GM21786 (cell line): Measurements from ENCODE around the gene SOBP.
"Not testable (repeated sequence)": the region's sequence is repeated elsewhere in the genome, so short reads cannot be mapped to it uniquely, and the experiment has no call there.

Experiments used
- ATAC-seq: cut with Tn5 transposase; IDR thresholded peaks from one replicate; pipeline ENCODE4 v1.9.1; 2021; ENCODE audit not compliant: unreplicated experiment

SOBP gene

GRCh38 chr6:107547451-107547840 is 57.5 kb downstream of the SOBP start:
- ATAC-seq = no peak

DNA sequence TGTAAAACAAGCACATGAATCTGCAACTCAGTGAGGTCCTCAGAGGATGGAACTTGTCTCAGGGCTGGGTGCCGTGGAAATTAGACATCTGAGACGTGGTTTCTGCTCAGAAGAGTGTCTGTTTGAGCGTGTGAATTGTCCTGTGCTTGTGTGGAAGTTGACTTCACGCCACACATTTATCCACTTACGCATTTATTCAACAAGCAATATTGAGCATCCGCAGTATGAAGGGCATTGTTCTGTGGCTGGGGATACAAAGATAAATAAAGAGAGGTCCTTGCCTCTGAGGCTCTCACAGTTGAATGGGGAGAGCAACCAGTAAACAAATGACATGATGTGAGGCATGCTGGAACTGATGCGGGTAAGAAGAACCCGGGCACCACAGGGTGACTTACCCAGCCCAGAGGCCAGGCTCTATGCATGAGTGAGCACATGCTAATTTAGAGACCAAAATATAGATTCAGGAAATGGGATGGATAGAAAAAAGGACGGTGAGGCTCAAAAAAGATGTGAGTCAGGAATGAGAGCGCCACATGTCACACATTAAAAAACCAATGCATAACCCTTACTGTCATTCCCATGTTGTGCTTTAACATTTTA is 60.4 kb downstream of the SOBP start:
- no peak for ATAC-seq

DNA sequence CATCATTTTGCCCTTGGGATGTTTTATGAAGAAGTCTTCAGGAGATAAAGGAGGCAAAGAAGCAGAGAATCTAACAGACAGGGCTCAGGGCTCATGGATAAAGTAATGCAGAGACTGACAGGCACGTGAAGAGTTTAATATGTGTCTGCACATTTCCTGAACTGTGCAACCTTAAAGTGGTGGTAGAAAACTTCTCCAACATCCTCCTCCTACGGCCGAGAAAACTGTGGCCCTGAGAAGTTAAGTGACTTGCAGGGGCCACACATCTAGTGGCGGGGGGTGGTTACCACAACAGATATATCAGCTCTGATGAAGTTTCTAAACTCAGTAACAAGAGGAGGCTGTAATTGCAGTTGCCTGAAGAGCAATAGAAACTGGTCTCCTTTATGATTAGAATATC is 61.0 kb downstream of the SOBP start:
- no peak for ATAC-seq

GRCh38 chr6:107553121-107553520 is 63.2 kb downstream of the SOBP start:
- ATAC-seq = not testable (repeated sequence)

DNA sequence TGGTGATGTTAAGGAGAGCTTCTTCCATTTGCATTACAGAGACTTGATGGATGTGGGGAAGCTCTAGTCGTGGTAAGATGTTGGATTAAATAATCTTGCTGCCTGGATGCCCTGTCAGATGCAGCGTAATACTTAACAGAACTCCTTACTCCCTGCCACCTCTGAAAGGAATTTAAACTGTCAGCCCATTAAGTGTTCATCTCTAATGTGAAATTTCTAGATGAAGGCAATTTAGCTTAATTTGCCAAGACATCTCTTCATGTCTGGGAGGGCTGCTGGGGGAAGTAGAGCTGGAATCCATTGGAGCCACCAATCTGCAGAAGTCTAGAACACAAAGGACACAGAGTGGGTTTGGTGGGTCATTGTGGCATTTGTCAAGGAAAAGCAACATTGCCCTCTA is 64.4 kb downstream of the SOBP start:
- ATAC-seq = no peak

DNA sequence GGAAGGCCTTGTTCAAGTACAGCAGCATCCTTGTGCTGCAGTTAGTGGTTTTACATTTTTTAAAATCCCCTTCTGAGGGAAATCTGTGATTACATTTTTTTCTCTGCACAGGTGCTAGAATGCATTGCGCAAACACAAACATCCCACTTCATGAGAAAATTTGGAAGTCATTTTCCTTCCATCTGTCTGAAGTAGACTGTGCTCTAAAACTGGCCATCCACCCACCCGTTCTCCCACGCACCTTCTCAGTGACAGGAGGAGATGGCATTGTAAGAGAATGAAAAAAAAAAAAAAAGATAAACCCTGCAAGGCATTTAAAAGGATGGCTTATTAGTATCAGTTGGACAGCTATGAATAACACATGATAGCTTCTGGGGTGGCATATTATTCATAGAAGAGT is 65.0 kb downstream of the SOBP start:
- ATAC-seq = no peak

DNA sequence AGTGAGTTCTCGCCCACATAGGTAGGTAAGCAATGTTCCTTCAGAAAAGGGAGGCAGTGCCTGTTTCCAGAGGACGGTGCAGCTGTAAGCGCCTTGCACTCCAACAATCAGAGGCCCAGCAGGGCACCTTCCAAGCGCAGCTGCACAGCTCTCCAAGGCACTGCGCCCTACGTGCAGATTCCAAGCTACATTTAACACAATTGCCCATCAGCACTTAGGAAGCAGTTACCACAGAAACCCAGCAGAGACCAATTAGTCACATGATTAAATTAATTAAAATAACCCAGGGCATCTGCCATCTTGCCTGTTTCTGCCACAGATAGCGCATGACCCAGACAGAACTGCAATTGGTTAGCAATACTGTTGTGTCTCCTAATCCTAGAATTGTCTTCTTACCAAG is 65.5 kb downstream of the SOBP start:
- no peak for ATAC-seq

GRCh38 chr6:107556082-107556481 is 66.2 kb downstream of the SOBP start:
- ATAC-seq = no peak

- no peak for ATAC-seq
Observed at GRCh38 chr6:107557698-107558097, 67.8 kb downstream of the SOBP start.

DNA sequence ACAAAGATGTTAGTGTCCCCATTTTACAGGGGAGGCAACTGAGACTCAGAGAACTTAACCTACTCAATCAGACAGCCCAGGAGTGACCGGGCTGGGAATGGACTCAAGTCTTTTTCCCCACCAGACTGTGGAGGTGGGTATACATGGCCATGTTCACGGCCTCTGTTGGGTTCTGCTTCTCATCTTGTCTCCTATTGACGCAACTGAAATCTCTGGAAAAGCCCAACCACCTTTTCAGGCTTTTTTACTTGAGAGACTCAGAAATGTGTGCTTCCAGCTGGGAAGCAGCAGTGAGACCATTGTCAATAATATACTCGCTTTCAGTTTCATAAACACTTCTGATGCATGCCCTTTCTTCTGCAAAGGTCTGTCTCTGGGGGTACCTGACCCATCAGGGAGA is 70.7 kb downstream of the SOBP start:
- ATAC-seq = no peak

DNA sequence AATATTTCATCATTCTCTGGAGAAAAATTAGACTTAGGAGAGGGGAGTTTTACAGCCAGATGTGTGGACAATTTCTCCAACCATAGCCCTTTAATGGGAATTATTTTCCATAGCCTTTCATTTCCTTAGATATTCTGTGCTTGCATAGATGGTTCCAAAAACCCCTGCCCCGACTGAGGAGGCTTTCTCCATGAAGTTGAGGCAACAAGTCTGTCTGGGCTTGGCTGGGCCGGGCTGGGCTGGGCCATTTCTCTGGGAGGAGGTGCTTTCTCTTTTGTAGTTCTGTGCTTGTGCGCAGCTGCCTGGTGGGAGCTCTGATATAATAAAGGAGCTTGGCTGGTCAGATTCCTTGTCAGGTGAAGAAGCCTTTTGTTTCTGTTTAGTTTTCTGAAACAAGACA is 71.4 kb downstream of the SOBP start:
- ATAC-seq = no peak

DNA sequence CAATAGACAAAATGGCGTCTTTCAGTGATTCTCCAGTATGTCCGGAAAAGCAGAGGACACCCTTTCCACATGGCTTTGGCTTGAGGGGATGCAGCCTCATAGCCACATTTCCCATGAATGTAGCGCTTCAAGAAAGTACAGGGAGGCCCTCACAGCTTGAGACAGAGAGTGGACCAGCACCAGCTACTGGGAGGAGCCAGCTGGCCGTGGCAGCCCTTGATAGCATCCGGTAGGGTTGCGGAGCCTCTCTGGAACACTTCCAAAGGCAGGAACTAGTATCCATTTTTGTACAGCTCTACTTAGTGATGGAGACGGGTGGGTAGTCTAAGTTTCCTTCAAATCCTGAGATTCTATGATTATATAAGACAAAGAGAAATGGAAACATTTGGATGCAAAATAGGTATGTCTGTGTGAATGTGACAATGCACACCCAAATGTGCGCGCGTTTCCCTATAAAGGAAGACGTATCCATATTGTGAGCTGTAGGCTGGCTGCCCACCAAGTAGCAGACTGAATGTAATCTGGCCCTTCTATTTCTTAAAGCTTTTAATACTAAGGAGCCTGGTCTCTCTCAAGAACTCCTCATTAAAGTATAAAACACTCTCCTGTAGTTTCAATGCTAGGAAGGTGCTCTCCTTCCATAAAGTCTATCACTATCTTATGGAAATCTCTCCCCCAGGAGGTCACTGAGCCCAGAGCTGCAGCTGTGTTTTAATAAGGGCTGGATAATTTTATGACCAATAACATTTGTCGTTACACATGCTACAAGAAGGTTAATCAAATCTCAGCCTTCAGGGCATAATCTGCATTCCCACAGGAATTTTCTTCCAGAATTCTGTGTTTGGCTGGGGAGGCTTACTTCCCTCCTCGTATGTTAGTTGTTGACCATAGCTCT is 74.0 kb downstream of the SOBP start:
- ATAC-seq = no peak

DNA sequence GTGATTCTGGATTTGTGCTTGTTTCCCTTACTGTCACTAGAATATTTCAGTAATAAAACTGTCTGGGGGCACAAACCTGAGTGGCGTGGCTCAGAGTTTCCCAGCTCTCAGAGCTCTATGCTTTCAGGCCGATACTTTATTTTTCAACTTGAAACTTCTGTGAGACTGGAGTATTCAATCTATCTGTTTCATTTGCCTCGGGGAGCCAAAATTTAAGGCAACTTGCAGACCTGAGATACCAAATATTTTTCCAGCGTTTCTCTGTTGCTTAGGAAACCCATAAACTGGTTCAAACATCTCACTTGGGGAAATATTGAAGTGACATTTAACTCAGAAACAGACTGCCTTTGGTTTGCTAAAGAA is 74.7 kb downstream of the SOBP start:
- ATAC-seq = no peak

- no peak for ATAC-seq
Observed at GRCh38 chr6:107565165-107565723, 75.3 kb downstream of the SOBP start.

DNA sequence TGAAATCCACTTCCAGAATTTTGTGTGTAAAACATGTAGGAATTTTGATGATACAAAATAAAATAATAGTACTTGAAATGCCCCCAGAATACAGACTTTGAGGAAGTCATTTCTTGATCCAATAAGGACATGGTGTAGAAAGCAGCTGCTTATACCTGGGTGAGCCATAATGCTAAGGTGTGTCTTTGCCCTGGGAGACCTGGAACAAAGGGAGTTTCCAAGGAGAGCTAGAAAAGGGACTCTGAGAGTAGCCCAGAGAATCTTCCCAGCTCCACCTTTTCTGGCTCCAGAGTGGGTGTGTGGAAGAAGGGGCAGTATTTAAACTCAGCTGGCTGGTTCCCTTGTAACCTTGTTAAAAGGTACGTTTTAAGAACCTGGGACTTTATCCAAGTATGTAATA is 77.7 kb downstream of the SOBP start:
- ATAC-seq = no peak

DNA sequence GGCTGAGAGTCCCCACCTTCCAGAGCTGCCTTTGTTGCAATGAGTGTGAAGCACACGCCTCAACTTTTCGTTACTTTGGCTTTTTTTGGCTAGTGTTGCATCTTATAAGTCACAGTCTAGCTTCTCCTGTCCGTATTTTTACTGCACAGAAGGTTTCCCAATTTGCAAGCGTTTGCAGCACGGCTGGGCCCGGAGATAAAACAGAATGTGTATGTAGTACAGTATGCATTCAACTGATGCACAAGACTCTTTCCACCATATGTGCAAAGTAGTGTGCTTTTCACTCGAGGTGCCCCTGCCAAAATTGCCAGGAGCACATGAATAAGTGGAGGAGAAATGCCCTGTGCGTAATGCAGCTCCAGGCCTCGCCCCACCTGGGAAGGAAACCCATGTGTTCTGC is 79.6 kb downstream of the SOBP start:
- ATAC-seq = no peak

- no peak for ATAC-seq
Observed at GRCh38 chr6:107571354-107571753, 81.4 kb downstream of the SOBP start.

DNA sequence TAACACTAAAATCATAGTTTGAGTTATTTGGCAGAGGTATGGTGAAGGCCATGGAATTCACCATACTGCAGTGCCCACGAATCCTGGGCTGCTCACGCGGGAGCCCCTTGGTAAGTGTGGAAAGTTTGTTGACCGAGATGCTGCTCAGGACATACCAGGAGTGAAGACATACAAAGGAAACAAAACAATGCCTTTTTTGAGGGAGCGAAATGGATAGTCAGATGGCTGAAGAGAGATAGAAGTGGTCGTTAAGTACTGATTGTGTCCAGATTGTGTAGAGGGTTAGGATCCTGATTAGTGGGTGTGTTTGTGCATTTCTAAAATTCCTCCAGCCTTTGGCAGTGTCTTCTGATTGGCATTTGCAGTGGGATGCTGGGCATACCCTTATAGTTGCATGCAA is 83.0 kb downstream of the SOBP start:
- ATAC-seq = no peak

DNA sequence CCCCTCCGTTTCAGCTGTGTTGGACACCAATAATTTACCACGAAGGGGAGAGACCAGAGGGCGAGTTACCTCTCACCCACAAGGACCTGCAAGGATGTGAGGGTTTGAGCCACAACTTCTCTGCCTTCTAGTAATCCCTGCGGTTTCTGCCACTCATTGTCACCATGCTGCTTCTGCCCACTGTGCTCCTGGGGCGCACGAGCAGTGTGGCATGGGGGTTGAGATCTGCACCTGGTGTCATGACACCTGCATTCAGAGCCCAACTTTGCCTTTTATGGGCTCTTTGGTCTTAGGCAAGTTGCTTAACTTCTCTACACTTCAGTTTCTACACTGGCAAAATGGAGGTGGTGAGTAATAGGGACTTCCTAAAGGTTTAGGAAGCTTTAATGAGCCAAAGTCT is 84.9 kb downstream of the SOBP start:
- no peak for ATAC-seq

GRCh38 chr6:107576852-107577251 is 86.9 kb downstream of the SOBP start:
- no peak for ATAC-seq

DNA sequence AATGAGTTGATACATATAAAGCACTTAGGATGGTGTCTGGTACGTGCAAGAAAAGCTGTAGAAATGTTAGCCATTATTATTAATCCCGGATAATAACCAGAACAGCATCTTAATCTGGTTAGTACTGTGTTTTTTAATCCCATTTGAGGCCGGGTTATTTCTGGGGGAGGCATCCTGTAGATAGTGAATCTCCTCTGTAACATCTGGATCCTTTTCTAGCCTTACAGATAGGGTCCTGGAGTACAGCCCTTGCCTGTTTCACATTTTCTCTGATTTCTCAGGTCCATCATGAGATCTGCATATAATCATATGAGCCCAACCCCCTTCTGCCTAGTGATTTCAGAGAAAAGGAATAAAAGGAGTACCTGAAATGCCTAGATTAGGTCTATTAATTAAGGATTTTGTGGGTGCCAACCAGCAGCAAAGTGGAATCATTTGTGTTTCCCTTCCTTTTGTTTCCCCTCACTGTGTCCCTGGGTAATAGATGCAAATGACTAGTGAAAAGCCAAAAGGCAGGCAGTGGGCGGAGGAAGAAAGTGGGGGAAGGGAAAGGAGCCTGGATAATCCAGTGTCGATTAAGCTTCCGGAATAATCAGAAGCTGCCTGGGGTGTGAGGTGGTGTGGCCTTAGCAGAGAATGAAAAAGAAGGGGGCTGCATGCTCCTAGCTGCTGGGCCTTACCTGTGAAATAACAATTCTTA is 88.9 kb downstream of the SOBP start:
- no peak for ATAC-seq
